HG02970 (cell line): ENCODE measurements around the gene TIMM10.
"Not testable (repeated sequence)": the region's sequence is repeated elsewhere in the genome, so short reads cannot be mapped to it uniquely, and the experiment has no call there.

Source experiments
- ATAC-seq: cut with Tn5 transposase; IDR thresholded peaks from one replicate; pipeline ENCODE4 v1.9.1; 2021; ENCODE audit warnings: mild to moderate bottlenecking, moderate library complexity, moderate number of reproducible peaks; ENCODE audit not compliant: unreplicated experiment, low FRiP score

The TIMM10 gene

DNA sequence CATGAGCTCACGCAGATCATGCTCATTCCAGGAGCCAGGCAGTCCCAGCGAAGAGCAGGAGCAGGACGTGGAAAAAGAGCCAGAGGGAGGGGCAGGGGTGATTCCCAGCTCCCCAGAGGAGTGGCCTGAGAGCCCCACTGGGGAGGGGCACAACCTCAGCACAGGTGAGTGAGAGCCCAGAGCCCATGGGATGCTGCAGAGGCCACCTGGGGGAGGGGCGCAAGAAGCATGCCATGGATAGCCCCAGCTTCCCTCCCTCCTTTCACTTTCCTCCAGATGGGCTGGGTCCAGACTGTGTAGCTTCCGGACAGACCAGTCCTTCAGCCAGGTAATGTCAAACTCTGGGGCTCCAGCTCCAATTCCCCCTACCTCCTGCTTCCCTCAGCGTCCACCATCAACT is 13.0 kb upstream of the TIMM10 start:
- ATAC-seq, result no peak

DNA sequence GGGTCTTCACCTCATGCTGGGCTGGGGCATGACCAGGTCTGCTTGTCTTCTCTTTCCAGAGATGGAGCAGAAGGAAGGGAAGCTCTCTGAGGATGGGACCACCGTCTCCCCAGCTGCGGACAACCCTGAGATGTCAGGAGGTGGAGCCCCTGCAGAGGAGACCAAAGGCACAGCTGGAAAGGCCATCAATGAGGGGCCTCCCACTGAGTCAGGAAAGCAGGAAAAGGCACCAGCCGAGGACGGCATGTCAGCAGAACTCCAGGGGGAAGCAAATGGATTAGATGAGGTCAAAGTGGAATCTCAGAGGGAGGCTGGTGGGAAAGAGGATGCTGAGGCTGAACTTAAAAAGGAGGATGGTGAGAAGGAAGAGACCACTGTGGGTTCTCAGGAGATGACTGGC is 12.0 kb upstream of the TIMM10 start:
- ATAC-seq, result no peak

DNA sequence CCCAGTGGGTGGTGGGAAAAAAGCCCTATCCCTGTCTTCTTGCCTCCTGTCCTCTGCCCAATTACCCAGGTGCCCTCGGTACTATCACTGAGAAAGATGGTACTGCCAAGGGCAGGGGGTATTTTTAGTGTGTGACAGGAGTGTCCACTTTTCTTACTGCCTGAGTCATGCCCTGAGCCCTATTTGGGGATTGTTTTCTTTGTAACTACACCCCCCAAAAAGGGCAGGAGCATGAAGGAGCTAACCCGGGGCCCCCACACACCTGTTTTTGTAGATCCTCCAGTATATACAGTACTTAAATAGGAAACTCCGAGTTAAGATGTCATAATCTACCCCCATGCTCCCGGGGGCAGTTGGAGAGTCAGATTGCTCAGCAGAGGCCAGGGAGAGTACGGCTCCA is 10.6 kb upstream of the TIMM10 start:
- ATAC-seq, result no peak

DNA sequence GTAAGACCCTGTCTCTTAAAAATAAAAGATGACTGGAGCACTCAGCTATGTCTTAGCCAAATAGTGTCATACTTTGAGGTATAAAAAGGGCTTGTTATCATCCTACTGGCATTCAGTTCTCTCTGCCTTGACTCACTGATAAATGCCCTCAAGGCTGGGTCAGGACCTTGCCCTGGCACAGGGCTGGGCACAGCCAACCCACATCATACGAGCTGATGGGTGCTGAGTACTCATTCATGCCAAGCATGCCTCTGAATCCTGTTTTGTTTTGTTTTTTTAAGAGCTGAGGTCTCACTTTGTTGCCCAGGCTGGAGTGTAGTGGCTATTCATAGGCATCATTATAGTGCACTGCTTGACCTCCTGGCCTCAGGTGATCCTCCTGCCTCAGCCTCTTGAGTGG is 8.8 kb upstream of the TIMM10 start:
- ATAC-seq, result no peak

DNA sequence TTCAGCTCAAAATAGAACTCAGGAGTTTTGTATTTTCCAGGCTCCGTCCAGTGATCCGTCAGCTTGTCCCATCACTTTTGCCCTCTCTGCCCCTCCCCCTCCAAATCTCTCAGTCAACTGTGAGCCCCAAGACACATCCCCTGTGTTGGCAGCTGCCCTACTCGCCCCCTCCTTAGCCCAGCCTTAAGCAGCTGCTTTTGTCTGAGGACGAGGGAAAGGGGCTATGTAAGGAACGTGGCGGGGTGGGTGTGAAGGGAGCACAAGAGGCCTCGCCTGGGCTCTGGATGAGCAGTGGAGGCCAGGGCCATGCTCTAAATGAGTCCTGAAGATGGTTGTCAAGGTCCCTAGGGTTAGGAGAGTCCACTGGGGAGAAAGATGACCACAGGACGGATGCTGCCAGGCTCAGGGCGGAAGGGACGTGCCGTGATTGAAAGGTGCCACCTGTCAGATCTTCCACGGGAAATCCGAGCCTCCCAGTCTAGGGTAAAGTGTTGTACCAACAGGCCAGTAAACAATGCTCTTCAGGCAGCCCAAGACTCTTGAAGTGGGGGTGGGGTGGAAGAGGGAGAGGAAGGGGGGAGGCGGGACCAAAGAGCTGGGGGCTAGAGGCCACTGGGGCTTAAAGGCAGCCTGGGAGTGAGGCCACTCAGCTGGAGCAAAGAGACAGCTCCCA is 6.5 kb upstream of the TIMM10 start, which contains the start of gene SMTNL1:
Gene SMTNL1 (plus strand): TSS at position 649 of the 673 bp plus-strand sequence. CDS start 5,048 bp downstream, outside the sequence.
- no peak for ATAC-seq

DNA sequence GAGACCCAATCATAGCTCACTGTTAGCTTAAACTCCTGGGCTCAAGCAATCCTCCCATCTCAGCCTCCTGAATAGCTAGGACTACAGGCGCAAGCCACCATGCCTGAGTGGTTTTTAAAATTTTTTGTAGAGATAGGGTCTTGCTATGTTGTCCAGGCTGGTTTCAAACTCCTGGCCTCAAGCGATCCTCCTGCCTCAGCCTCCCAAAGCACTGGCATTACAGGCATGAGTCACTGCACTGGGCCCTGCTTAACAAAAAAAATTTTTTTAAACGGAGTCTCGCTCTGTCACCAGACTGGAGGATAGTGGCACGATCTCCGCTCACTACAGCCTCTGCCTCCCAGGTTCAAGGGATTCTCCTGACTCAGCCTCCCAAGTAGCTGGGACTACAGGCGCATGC is 3.9 kb upstream of the TIMM10 start:
- not testable (repeated sequence) for ATAC-seq

DNA sequence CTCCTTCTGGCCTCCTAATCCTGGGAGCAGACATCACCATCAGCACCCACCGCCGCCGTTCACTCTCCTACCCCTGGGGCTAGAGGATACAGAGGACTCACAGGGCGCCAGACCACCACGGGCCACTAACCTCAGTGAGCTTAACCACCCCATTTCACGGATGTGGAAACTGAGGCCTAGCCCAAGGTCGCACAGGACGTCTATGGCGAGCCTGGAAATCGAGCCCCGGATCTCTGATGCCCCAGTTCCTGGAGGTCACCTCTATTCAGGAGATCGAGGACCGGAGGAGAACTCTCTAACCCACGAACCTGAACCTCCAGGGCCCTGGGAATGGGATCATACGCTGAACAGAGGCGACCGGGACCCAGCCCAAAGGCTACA is 349 bp downstream of the TIMM10 start:
- no peak for ATAC-seq

DNA sequence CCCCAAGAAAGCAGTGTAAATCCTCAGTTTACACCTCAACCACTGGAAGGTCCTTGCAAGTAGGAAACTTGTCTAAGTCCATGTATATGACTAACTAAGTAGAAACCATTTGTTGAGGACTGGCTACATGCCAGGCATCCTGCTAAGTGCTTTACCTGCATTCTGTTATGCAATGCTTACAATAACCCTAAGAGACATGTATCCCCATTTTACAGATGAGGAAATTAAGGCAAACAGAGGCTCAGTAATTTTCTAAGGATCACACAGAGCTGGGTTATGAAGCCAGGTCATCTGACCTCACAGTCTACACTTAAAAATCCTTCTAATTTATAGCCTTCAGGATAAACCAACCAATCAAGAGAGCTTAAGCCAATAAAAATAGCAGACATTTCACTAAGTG is 1.5 kb downstream of the TIMM10 start:
- no peak for ATAC-seq

DNA sequence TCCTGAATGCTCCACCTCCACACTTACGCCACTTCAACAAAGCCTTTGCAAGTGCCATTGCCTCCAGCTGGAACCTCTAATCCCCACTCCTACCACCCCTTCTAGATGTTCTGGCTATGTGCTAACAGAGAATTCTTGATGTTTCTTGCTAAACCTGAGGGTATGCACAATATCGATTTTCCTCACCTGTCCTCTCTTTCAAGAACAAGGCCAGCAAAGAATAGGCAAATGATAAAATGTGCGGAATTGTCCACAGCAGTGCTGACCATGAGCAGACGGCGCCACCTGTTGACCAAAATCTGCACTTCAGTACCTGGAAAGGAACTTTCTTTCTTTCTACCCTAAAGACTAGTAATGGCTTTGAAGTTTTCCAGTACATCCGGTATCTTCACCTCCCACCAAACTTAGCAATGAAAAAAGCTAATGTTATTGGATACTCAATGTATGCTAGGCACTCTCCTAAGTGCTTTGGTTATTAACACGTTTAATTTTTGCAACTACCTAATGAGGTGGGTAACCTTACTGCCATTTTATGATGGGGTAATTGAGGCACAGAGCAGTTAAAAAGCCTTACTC is 3.4 kb downstream of the TIMM10 start:
- no peak for ATAC-seq

DNA sequence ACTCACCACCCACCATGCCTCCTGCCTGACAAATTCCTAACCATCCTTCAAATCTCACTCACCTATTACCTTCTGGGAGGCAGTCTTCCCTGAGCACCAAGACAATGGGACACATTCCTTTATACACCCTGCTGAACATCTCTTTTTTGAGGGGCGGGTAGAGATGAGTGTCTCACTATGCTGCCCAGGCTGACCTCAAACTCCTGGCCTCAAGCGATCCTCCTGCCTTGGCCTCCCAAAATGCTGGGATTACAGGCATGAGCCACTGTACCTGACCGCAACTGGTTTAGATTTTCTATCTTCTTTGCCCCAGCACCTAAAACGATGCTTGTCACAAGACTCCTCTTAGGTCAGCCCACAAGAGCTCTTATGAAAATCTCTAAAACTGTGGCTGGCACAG is 7.1 kb downstream of the TIMM10 start:
- no peak for ATAC-seq

DNA sequence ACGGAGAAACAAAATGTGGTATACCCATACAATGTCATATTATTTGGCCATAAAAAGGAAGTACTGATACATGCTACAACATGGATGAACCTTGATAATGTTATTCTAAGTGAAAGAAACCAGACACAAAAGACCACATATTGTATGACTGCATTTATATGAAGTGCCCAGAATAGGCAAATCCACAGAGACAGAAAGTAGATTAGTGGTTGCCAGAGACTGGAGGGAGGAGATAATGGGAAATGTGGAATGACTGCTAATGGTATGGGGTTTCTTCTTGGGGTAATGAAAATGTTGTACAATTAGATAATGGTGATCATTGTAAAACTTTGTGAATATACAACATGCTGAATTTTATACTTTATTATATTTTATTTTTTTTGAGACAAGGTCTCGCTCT is 9.4 kb downstream of the TIMM10 start:
- ATAC-seq, result no peak

DNA sequence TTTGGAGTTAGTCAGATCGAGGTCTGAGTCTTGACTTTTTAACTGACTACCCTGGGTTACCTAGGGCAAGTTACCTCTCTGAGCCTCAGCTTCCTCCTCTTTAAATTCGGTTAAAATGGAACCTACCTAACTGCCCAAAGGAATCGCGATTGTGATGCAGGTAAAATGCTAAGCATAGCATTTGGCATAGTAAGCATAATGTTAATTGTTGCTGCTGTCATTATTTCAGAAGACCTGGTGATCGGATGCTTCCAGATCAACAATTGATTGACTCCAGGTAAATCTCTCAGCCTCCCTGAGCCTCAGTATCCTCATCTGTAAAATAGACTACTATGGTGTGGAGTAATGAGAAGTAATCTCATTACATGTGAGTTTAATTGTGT is 14.5 kb downstream of the TIMM10 start:
- ATAC-seq, result no peak

DNA sequence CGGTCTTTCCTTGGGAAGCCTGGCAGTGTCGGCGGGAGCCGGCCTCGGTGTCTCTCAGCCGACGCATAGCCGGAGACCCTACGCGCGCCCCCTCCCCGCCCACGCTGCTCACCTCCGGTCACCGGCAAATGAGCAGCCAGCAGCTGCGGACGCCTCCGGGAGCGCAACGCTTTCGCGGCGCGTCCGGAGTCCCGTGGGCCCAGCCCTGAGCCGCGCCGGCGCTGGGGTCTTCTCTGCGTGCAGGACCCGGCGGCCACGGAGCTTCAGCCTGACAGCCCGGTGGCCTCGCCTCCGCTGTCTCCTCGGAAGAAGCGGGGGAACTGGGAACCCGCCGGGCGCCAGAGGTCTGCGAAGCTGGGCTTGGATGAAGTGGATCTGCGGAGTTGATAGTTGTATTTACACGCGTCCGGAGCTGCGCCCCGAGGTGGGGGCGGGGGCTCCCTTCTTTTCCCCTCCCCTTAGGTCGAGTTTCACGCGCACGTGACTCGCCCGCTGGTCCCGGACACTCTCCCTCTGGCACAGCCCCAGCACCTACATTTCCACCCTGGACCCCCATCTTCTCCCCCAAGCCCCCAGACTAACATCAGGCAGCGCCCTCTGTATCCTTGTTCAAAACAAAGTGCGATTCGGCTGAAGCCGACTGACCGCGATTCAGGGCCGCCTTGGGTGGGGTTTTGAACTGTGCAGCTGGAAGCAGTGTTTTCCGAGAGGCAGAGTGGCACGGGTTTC is 15.1 kb downstream of the TIMM10 start, which contains the start of gene SLC43A1:
Gene SLC43A1 (minus strand): TSS at position 371 of the 729 bp plus-strand sequence. CDS start 1,591 bp downstream, outside the sequence.
- no peak for ATAC-seq

DNA sequence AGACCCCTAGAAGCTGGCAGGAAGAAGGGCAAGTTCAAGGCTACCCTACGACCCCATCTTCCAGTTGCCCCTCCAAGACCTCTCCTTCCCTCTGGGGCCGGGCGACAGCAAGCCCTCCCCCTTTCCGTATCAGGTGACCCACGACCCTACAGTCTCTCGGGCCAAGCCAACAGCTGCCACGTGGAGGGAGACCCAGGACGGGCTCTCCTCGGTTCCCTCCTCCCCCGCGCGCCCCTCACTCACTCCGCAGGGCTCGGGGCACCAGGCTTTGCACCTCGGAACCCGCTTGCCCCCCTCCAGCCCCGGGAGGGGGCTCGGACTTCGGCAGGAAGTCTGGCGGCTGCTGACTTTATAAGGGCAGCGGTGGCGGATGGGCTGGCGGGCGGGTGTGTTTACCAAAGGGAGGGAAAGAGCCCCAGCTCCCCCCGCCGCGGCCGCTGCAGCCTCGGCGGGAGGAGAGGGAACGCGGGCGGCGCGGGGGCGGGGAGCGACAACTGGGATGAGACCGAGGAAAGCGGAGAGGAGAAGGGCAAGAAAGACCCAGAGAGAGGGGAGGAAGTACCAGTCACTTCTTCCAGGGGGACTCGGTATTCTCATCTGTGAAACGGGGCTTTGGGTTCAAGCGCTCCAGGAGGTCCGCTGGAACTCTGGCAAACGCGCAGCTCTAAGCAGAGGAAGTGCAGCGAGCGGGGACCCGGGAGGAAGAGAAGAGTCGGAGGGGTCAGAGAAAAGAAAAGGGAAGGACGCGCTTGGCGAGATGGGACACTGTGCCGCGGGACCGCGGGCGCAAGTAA is 15.8 kb downstream of the TIMM10 start:
- ATAC-seq, result no peak

DNA sequence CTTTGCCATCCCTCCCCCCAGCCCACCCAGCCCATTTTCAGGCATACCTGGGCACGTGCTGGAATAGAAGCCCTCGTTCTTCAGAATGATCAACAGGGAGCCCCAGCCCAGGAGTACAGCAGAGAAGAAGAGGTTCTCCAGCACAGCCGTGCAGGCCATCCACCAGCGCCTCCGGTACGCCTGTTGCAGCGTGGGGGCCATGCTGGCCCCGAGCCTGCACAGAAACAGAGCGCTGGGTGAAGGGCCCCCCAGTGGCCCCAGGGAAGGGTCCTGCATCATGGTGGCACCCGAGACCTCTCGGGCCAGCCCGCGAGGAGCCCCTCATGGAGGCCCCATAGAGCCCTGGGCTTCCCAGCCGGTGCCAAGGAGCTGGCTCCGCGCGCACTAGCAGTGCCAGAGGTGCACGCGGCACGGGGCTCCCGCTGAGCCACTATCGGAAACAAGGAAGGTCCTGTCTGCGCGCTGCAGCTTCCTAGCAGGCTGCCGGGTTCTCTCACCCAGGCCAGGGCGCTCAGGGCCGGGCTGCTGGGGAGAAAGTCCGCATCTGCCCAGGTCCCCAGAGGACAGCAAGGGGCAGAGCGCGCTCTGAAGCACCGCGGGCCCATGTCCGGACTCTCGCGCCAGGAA is 16.5 kb downstream of the TIMM10 start:
- no peak for ATAC-seq

DNA sequence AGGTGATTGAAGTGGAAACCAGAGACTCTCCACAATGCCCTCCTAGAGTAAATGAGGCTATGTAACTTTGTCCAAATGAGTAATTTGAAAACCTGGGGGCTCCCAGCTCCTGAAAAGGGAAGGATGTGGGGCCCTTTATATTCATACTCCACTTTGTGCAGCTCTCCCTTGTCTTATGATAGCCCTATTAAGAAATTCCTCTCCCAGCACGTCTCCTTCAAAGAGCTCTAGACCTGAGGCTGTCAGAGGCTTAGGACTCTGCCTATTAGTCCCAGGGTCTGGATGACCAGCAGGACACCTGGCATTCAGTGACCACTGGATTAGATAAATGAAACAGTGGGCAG is 17.1 kb downstream of the TIMM10 start:
- ATAC-seq, result no peak

DNA sequence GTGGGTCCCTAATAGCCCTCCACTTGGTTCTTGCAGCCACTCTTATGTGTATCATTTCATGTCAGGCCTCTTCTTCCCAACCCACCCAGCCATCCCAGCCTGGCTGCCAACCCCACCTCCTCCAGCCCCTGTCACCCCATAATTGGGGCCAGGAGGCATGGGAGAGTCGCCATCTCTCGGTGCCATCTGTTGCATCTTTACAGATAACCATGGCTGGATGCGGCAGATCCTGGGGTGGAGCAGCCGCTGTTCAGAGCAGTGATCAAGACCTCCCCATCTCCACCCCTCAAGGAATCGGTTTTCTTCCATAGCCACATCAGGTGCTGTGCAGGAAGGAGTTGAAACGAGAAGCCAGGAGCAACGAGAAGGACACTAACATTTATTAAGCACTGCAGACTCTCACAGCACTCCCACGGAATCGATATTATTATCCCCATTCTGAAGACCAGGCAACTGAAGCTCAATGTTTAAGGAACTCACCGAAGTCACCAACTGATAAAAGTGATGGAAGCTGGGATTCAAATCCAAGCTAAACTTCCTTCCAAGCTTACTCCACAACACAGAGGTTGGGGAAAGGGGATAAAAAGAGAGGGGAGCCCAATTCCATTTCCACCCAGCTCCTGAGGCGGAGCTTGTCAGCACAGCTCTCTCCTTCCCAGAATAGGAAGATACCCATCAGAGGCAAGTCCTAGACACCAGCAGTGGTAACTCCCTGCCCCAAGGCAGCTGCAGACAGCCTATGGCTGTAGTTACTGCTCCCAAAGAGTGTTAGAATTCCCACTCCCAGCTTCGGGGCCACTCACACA is 17.7 kb downstream of the TIMM10 start:
- no peak for ATAC-seq

DNA sequence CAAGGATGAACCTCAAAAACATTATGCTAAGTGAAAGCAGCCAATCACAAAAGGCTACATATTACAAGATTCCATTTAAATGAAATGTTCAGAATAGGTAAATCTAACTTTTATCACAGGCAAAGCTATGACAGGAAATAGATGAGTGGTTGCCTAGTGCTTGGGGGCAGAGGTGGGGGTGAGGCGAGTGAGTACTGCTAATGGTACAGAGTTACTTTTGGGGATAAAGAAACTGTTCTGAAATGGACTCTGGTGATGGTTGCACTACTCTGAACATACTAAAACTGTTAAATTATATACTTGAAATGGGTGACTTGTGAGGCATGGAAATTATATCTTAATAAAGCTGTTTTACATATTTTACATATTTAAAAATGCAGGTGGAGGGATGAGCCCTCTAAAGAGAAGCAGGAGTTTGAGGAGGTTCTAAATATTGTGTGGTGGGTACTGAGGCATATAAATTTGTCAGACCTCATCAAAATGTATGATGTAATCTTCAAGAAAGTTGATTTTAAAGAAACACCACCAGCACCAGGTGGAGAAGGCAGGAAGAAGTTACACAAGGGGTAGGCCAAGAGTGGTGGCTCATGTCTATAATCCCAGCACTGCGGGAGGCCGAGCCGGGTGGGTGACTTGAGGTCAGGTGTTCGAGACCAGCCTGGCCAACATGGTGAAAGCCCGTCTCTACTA is 18.7 kb downstream of the TIMM10 start:
- no peak for ATAC-seq
